Measurements from ENCODE around the gene COLEC11. TPM values are rescaled to one million over a fixed set of nuclear protein-coding genes. Genes with fewer than 3 reads are reported as not detected.
A peak's percentile ranks its signal among the peaks of the same experiment; 100 is the strongest.

The COLEC11 gene
- total RNA-seq, 1 experiment from 2014 or later = 1.3 TPM

- Mint-ChIP-seq H3K9me3 (peaks cover 8% of the 10 kb centered on the region; the same call in 1 of the 2 replicates), H3K4me1 (peaks cover 4% of the 10 kb centered on the region; the same call in 1 of the 2 replicates), H3K27ac (no peak overlapping the region), H3K4me3 (no peak overlapping the region), H3K27me3 (ENCODE audit: low read depth) (no peaks in the 10 kb centered on the region; the same call in 1 of the 2 replicates), H3K36me3 (peaks cover 18% of the 10 kb centered on the region)
- CTCF ChIA-PET = interaction anchor here (1.6 kb wide), 1 partner anchor 56 kb away, joined by 5 read pairs; no protein-coding TSS in a partner anchor
- TF ChIP-seq ESRRA (CRISPR knock-in tag; IDR thresholded peaks at IDR 0.05; ENCODE audit: borderline replicate concordance) = no peak
- no peak for TF ChIP-seq FOXJ3 (CRISPR knock-in tag; IDR thresholded peaks at IDR 0.05; ENCODE audit: borderline replicate concordance)
- TF ChIP-seq MYBL2 (CRISPR knock-in tag; IDR thresholded peaks at IDR 0.05) = no peak
- TF ChIP-seq, protein P1, sequence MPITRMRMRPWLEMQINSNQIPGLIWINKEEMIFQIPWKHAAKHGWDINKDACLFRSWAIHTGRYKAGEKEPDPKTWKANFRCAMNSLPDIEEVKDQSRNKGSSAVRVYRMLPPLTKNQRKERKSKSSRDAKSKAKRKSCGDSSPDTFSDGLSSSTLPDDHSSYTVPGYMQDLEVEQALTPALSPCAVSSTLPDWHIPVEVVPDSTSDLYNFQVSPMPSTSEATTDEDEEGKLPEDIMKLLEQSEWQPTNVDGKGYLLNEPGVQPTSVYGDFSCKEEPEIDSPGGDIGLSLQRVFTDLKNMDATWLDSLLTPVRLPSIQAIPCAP (CRISPR knock-in tag; IDR thresholded peaks at IDR 0.05) = no peak
- TF ChIP-seq, protein P2, sequence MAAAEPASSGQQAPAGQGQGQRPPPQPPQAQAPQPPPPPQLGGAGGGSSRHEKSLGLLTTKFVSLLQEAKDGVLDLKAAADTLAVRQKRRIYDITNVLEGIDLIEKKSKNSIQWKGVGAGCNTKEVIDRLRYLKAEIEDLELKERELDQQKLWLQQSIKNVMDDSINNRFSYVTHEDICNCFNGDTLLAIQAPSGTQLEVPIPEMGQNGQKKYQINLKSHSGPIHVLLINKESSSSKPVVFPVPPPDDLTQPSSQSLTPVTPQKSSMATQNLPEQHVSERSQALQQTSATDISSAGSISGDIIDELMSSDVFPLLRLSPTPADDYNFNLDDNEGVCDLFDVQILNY (CRISPR knock-in tag; IDR thresholded peaks at IDR 0.05) = no peak
- ATAC-seq (peak; percentile 9; the same call in 1 of the 2 replicates), DNase-seq (ENCODE audit: low spot score) (no peak)
- POLR2A ChIA-PET = no interaction called here
Measured at GRCh38 chr2:3595404-3595803, 492 bp downstream of the COLEC11 start.

- DNase-seq (ENCODE audit: low spot score) (no peak), ATAC-seq (no peak)
- Mint-ChIP-seq H3K27me3 (ENCODE audit: low read depth) (no peaks in the 10 kb centered on the region; the same call in 1 of the 2 replicates), H3K9me3 (peaks cover 8% of the 10 kb centered on the region; the same call in 1 of the 2 replicates), H3K36me3 (peaks cover 18% of the 10 kb centered on the region), H3K4me1 (peaks cover 4% of the 10 kb centered on the region; the same call in 1 of the 2 replicates), H3K27ac (no peak overlapping the region), H3K4me3 (no peak overlapping the region)
- TF ChIP-seq, protein P1 (CRISPR knock-in tag; IDR thresholded peaks at IDR 0.05) = no peak
- no peak for TF ChIP-seq PREB (CRISPR knock-in tag; IDR thresholded peaks at IDR 0.05; ENCODE audit: borderline replicate concordance)
- TF ChIP-seq, protein P3, sequence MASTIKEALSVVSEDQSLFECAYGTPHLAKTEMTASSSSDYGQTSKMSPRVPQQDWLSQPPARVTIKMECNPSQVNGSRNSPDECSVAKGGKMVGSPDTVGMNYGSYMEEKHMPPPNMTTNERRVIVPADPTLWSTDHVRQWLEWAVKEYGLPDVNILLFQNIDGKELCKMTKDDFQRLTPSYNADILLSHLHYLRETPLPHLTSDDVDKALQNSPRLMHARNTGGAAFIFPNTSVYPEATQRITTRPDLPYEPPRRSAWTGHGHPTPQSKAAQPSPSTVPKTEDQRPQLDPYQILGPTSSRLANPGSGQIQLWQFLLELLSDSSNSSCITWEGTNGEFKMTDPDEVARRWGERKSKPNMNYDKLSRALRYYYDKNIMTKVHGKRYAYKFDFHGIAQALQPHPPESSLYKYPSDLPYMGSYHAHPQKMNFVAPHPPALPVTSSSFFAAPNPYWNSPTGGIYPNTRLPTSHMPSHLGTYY (CRISPR knock-in tag; IDR thresholded peaks at IDR 0.05) = no peak
- no peak for TF ChIP-seq MAX (CRISPR knock-in tag; IDR thresholded peaks at IDR 0.05)
- TF ChIP-seq, protein P4, sequence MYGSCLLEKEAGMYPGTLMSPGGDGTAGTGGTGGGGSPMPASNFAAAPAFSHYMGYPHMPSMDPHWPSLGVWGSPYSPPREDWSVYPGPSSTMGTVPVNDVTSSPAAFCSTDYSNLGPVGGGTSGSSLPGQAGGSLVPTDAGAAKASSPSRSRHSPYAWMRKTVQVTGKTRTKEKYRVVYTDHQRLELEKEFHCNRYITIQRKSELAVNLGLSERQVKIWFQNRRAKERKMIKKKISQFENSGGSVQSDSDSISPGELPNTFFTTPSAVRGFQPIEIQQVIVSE (CRISPR knock-in tag; IDR thresholded peaks at IDR 0.05; ENCODE audit: borderline replicate concordance) = no peak
- TF ChIP-seq CBFB (CRISPR knock-in tag; IDR thresholded peaks at IDR 0.05; ENCODE audit: low read depth) = no peak
- TF ChIP-seq, protein P5, sequence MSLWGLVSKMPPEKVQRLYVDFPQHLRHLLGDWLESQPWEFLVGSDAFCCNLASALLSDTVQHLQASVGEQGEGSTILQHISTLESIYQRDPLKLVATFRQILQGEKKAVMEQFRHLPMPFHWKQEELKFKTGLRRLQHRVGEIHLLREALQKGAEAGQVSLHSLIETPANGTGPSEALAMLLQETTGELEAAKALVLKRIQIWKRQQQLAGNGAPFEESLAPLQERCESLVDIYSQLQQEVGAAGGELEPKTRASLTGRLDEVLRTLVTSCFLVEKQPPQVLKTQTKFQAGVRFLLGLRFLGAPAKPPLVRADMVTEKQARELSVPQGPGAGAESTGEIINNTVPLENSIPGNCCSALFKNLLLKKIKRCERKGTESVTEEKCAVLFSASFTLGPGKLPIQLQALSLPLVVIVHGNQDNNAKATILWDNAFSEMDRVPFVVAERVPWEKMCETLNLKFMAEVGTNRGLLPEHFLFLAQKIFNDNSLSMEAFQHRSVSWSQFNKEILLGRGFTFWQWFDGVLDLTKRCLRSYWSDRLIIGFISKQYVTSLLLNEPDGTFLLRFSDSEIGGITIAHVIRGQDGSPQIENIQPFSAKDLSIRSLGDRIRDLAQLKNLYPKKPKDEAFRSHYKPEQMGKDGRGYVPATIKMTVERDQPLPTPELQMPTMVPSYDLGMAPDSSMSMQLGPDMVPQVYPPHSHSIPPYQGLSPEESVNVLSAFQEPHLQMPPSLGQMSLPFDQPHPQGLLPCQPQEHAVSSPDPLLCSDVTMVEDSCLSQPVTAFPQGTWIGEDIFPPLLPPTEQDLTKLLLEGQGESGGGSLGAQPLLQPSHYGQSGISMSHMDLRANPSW (CRISPR knock-in tag; conservative IDR thresholded peaks at IDR 0.05; ENCODE audit: low read depth) = no peak
- no peak for TF ChIP-seq NFATC4 (CRISPR knock-in tag; IDR thresholded peaks at IDR 0.05)
- TF ChIP-seq ZNF423 (CRISPR knock-in tag; IDR thresholded peaks at IDR 0.05) = no peak
- no peak for TF ChIP-seq EMX1 (CRISPR knock-in tag; IDR thresholded peaks at IDR 0.05)
- no peak for TF ChIP-seq HMGA2 (CRISPR knock-in tag; IDR thresholded peaks at IDR 0.05)
- TF ChIP-seq ZNF671 (CRISPR knock-in tag; IDR thresholded peaks at IDR 0.05) = no peak
- no peak for TF ChIP-seq ZNF219 (CRISPR knock-in tag; IDR thresholded peaks at IDR 0.05; ENCODE audit: borderline replicate concordance)
- no peak for TF ChIP-seq ZNF317 (CRISPR knock-in tag; IDR thresholded peaks at IDR 0.05; ENCODE audit: borderline replicate concordance, low read depth)
- ChIA-PET CTCF (no interaction called here), POLR2A (no interaction called here)
Measured at GRCh38 chr2:3595985-3596384, 1.1 kb downstream of the COLEC11 start.
